SK-MEL-5 (cell line): ENCODE results near the gene TRIM15. TPM values are rescaled to one million over a fixed set of nuclear protein-coding genes. Genes with fewer than 3 reads are reported as not detected.
"Not testable (repeated sequence)": the region's sequence is repeated elsewhere in the genome, so short reads cannot be mapped to it uniquely, and the experiment has no call there.

ENCODE experiments used
- DNase-seq: peaks from one replicate; pipeline ENCODE4 v3.0.0-alpha.2; 2016; ENCODE audit warnings: low read depth, low spot score
- in situ Hi-C: cut with HindIII; loops from 2 replicates; pipeline ENCODE4 v1.10.0; 2016; ENCODE audit warnings: low sequenced_read_pairs, high pct_unique_total_duplicates, low pct_unique_long_range_greater_than_20kb
- polyA plus RNA-seq, 2 experiments: library from polyadenylated mRNA; depleted of rRNA; stranded (reverse); fragments of >200 nt; gene quantifications; 2 replicates each; pipeline ENCODE4 v1.2.3, GENCODE V29; 2015
- total RNA-seq: library from RNA; depleted of rRNA; stranded (reverse); fragments of >200 nt; shearing (Covaris generic); gene quantifications from 2 replicates; pipeline ENCODE4 v1.2.3, GENCODE V29; 2014; rRNA removed

The TRIM15 gene
- not detected in 2 replicates for total RNA-seq
- polyA plus RNA-seq (2015; cell fraction: cytosol; rRNA removed): not detected in 2 replicates
- not detected in 2 replicates for polyA plus RNA-seq (2015; cell fraction: nucleus; rRNA removed)

- no peak for DNase-seq
- in situ Hi-C loops: no loop called here
Measured at GRCh38 chr6:30163090-30163917, at the start of gene TRIM15. Gene TRIM15 (plus strand): TSS chr6:30163546. CDS start chr6:30163685, 139 bp downstream.

GRCh38 chr6:30113841-30114240 is 49.5 kb upstream of the TRIM15 start:
- in situ Hi-C loops: no loop called here
- no peak for DNase-seq

- no peak for DNase-seq
- in situ Hi-C loops: no loop called here
Measured at GRCh38 chr6:30116724-30117123, 46.6 kb upstream of the TRIM15 start.

GRCh38 chr6:30118691-30119090 is 44.7 kb upstream of the TRIM15 start:
- DNase-seq, in situ Hi-C loops: not testable (repeated sequence)

- no peak for DNase-seq
- in situ Hi-C loops: no loop called here
Measured at GRCh38 chr6:30121446-30122366, 41.6 kb upstream of the TRIM15 start.

GRCh38 chr6:30122515-30122914 is 40.8 kb upstream of the TRIM15 start:
- no peak for DNase-seq
- in situ Hi-C loops: no loop called here

- in situ Hi-C loops: no loop called here
- DNase-seq: no peak
Measured at GRCh38 chr6:30127238-30128093, 35.9 kb upstream of the TRIM15 start.

- no peak for DNase-seq
- in situ Hi-C loops: no loop called here
Measured at GRCh38 chr6:30129265-30130178, 33.8 kb upstream of the TRIM15 start.

- in situ Hi-C loops: no loop called here
- no peak for DNase-seq
Measured at GRCh38 chr6:30130179-30130679, 33.1 kb upstream of the TRIM15 start.

- in situ Hi-C loops: no loop called here
Measured at GRCh38 chr6:30130887-30131862, 32.2 kb upstream of the TRIM15 start.

GRCh38 chr6:30131947-30132497 is 31.3 kb upstream of the TRIM15 start:
- in situ Hi-C loops: no loop called here

More at GRCh38 chr6:30130887-30131862, 32.2 kb upstream of the TRIM15 start:
- DNase-seq: peak; percentile 83

GRCh38 chr6:30135147-30135546 is 28.2 kb upstream of the TRIM15 start:
- DNase-seq: no peak
- in situ Hi-C loops: no loop called here

More at GRCh38 chr6:30131947-30132497, 31.3 kb upstream of the TRIM15 start:
- DNase-seq: no peak

GRCh38 chr6:30135757-30136156 is 27.6 kb upstream of the TRIM15 start, which contains the start of gene TRIM40:
Gene TRIM40 (plus strand): TSS chr6:30136140. CDS start chr6:30137037, 897 bp downstream.
- in situ Hi-C loops: no loop called here

GRCh38 chr6:30136570-30137286 is 26.6 kb upstream of the TRIM15 start:
- no peak for DNase-seq
- in situ Hi-C loops: no loop called here

More at GRCh38 chr6:30135757-30136156, 27.6 kb upstream of the TRIM15 start, which contains the start of gene TRIM40:
- DNase-seq: no peak
